Panc1 (cell line): ENCODE data around the gene C1orf87. TPM values are rescaled to one million over a fixed set of nuclear protein-coding genes. Genes with fewer than 3 reads are reported as not detected.

Experiments used
- ATAC-seq: fragments of 200-7000 bp; cut with Tn5 transposase; 2 replicates; pipeline ENCODE4 v1.9.1; 2020; ENCODE audit warnings: mild to moderate bottlenecking, moderate library complexity
- BruUV-seq: library from RNA; stranded (reverse); fragments of 400-500 nt; replicated peaks from 2 replicates; lab custom pipeline; 2021; lab: Mats Ljungman, UMichigan
- CTCF ChIA-PET: fragments of 300-600 bp; sonication (Branson Sonifier 250); formaldehyde crosslinking; loops from one replicate; lab custom pipeline; 2022; ENCODE audit warnings: antibody characterized with exemption; lab: Charles Lee
- POLR2A ChIA-PET: fragments of 300-600 bp; sonication (Branson Sonifier 250); formaldehyde crosslinking; loops from one replicate; lab custom pipeline; 2022; ENCODE audit warnings: antibody characterized with exemption; lab: Charles Lee
- DNase-seq: peaks from one replicate; pipeline ENCODE4 v3.0.0-alpha.2; 2010; ENCODE audit warnings: low read depth, low spot score
- H3K27ac ChIP-seq: 2 replicates; pipeline ENCODE4 v1.5.1; 2011; ENCODE audit warnings: mild to moderate bottlenecking, low read length, inconsistent platforms
- H3K27me3 ChIP-seq: fragments of 200-500 bp; sonication (Bioruptor generic); 2 replicates; pipeline ENCODE4 v1.6.0; 2014; ENCODE audit warnings: low read length, inconsistent platforms; ENCODE audit not compliant: control insufficient read depth, insufficient read depth
- H3K36me3 ChIP-seq: fragments of 200-500 bp; sonication (Bioruptor generic); 2 replicates; pipeline ENCODE4 v1.5.1; 2014; ENCODE audit warnings: inconsistent platforms, mild to moderate bottlenecking, low read length, moderate library complexity; ENCODE audit not compliant: control insufficient read depth, insufficient read depth
- H3K4me1 ChIP-seq: 2 replicates; pipeline ENCODE4 v1.5.1; 2011; ENCODE audit warnings: inconsistent platforms, mild to moderate bottlenecking, low read length, moderate library complexity; ENCODE audit not compliant: control insufficient read depth, insufficient read depth
- H3K4me3 ChIP-seq, 2 experiments: 2 replicates each; pipeline ENCODE4 v1.5.1; 2011 to 2012; ENCODE audit warnings: low read depth in 2 of 2, low read length in 2 of 2, mild to moderate bottlenecking in 2 of 2, inconsistent platforms in 1 of 2, moderate library complexity in 1 of 2
- H3K9me3 ChIP-seq: fragments of 200-500 bp; sonication (Bioruptor generic); 2 replicates; pipeline ENCODE4 v1.5.1; 2014; ENCODE audit warnings: low read depth, mild to moderate bottlenecking, inconsistent platforms, low read length, moderate library complexity; ENCODE audit not compliant: control insufficient read depth, insufficient read depth
- POLR2AphosphoS5 ChIP-seq: IDR thresholded peaks from 2 replicates; pipeline ENCODE4 v1.6.1; 2012; ENCODE audit warnings: mild to moderate bottlenecking, low read depth, low read length, moderate library complexity
- SIN3A ChIP-seq: IDR thresholded peaks from 2 replicates; pipeline ENCODE4 v1.6.1; 2012; ENCODE audit warnings: low read depth, mild to moderate bottlenecking, low read length, moderate library complexity, borderline replicate concordance; ENCODE audit not compliant: insufficient read depth
- TCF7L2 ChIP-seq: IDR thresholded peaks from 2 replicates; pipeline ENCODE4 v1.6.1; 2011; ENCODE audit warnings: mild to moderate bottlenecking, low read depth, low read length, inconsistent platforms
- in situ Hi-C: cut with HindIII; loops from 2 replicates; pipeline ENCODE4 v1.10.0; 2016; ENCODE audit warnings: low sequenced_read_pairs, low pct_unique_long_range_greater_than_20kb
- intact Hi-C: fragments of 100-400 bp; cut with micrococcal nuclease; formaldehyde crosslinking; loops from one replicate; pipeline ENCODE4 v1.10.0; 2022; ENCODE audit not compliant: unreplicated experiment
- total RNA-seq: library from RNA; stranded (reverse); gene quantifications from one replicate; pipeline ENCODE4 v1.2.1, GENCODE V29; 2021; ENCODE audit not compliant: unreplicated experiment
- TF ChIP-seq, protein P1 (sequence below), 2 experiments: IDR thresholded peaks; 2 replicates each; pipeline ENCODE4 v1.6.1; 2011 to 2012; ENCODE audit warnings: low read depth in 2 of 2, control low read depth in 1 of 2, low read length in 1 of 2, mild to moderate bottlenecking in 1 of 2, moderate library complexity in 1 of 2; ENCODE audit not compliant: insufficient read depth in 1 of 2
- TF ChIP-seq, protein P2 (sequence below): fragments of 450-650 bp; IDR thresholded peaks from 2 replicates; pipeline ENCODE4 v1.5.1; 2017; ENCODE audit warnings: mild to moderate bottlenecking

C1orf87 gene
- total RNA-seq, 1 experiment from 2014 or later: not detected

DNA sequence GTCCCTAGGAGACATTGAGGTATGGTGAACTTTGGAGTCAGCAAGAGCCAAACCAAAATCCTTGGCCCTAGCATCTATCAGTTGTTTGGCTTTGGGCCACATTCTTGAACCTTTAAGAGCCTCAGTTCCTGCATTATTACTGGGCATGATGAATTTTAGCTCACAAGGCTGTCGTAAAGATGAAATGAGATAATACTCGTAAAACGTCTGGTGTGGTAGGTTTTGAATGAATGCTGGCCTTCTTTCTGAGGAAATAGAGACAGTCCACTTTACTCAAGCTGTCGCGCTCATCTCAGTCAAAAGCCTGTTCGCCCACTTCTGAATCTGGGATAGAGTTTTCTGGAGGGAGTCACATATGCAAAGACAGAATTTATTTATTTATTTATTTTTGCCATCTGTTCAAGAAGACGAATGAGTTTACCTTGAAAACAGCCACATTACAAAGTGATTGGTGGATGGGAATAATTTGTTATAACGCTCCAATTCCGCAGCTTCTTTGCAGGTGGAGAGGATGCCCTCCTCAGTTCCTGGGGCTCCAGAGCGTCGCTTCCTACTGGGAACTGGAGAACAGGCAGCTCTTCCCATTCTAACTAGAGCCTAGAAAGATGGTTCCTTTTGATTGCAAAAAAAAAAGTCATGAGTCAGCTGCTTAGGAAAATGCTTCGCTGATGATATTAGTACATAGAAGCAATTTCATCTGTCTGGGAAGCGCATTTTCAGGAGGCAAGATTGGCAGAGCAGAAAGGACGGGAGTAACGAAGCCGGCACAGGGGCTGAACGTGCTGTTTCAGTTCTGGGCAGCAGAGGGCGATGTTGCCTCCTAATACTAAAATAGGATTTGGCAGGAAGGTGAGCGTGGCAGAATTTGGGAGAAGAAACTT lies 97.1 kb downstream of the C1orf87 start:
- Histone ChIP-seq H3K4me1 (peaks cover 3% of the 10 kb centered on the region), H3K27me3 (peaks cover 9% of the 10 kb centered on the region), H3K4me3 (no peak overlapping the region), H3K9me3 (no peaks in the 10 kb centered on the region), H3K36me3 (no peaks in the 10 kb centered on the region), H3K27ac (no peak overlapping the region)
- intact Hi-C loops: loop anchor here (5.0 to 10.0 kb wide), 2 partner anchors 148 to 1066 kb away; no protein-coding TSS in a partner anchor
- DNase-seq (no peak), ATAC-seq (peak; percentile 75)
- no TSS peak for BruUV-seq
- TF ChIP-seq SIN3A (no peak), TCF7L2 (no peak)
- TF ChIP-seq, protein P1, sequence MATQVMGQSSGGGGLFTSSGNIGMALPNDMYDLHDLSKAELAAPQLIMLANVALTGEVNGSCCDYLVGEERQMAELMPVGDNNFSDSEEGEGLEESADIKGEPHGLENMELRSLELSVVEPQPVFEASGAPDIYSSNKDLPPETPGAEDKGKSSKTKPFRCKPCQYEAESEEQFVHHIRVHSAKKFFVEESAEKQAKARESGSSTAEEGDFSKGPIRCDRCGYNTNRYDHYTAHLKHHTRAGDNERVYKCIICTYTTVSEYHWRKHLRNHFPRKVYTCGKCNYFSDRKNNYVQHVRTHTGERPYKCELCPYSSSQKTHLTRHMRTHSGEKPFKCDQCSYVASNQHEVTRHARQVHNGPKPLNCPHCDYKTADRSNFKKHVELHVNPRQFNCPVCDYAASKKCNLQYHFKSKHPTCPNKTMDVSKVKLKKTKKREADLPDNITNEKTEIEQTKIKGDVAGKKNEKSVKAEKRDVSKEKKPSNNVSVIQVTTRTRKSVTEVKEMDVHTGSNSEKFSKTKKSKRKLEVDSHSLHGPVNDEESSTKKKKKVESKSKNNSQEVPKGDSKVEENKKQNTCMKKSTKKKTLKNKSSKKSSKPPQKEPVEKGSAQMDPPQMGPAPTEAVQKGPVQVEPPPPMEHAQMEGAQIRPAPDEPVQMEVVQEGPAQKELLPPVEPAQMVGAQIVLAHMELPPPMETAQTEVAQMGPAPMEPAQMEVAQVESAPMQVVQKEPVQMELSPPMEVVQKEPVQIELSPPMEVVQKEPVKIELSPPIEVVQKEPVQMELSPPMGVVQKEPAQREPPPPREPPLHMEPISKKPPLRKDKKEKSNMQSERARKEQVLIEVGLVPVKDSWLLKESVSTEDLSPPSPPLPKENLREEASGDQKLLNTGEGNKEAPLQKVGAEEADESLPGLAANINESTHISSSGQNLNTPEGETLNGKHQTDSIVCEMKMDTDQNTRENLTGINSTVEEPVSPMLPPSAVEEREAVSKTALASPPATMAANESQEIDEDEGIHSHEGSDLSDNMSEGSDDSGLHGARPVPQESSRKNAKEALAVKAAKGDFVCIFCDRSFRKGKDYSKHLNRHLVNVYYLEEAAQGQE (IDR thresholded peaks at IDR 0.05; ENCODE audit: insufficient read depth in 1 of 2, low read depth in 2 of 2, low read length in 1 of 2): no peak
- TF ChIP-seq, protein P2, sequence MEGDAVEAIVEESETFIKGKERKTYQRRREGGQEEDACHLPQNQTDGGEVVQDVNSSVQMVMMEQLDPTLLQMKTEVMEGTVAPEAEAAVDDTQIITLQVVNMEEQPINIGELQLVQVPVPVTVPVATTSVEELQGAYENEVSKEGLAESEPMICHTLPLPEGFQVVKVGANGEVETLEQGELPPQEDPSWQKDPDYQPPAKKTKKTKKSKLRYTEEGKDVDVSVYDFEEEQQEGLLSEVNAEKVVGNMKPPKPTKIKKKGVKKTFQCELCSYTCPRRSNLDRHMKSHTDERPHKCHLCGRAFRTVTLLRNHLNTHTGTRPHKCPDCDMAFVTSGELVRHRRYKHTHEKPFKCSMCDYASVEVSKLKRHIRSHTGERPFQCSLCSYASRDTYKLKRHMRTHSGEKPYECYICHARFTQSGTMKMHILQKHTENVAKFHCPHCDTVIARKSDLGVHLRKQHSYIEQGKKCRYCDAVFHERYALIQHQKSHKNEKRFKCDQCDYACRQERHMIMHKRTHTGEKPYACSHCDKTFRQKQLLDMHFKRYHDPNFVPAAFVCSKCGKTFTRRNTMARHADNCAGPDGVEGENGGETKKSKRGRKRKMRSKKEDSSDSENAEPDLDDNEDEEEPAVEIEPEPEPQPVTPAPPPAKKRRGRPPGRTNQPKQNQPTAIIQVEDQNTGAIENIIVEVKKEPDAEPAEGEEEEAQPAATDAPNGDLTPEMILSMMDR: peak; percentile 92
- ChIA-PET POLR2A (interaction anchor here (0.6 kb wide), 1 partner anchor 263 kb away, joined by 3 read pairs; no protein-coding TSS in a partner anchor), CTCF (interaction anchor here (0.7 kb wide), 1 partner anchor 122 kb away, joined by 3 read pairs; no protein-coding TSS in a partner anchor)
- in situ Hi-C loops: no loop called here

DNA sequence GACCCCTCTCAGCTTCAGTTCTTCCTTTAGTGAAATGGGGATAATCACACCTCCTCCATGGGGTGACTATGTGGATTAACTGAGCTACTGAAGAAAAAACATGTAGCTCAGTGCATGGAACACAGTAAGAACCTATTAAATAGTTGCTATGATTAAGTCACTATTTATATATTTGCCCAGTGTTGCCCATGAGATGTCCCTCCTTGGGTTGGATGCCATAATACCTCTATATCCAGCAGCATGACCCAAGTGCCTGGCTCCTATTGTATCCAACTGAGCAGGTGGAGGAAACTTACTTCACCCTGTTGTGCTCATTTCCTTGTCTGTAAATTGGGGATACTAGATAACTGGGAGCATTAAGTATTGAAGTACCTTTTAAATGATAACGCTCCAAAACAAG lies 99.9 kb downstream of the C1orf87 start:
- ATAC-seq (no peak), DNase-seq (no peak)
- Histone ChIP-seq H3K36me3 (no peaks in the 10 kb centered on the region), H3K27me3 (peaks cover 9% of the 10 kb centered on the region), H3K4me3 (no peak overlapping the region), H3K4me1 (peaks cover 3% of the 10 kb centered on the region), H3K9me3 (no peaks in the 10 kb centered on the region), H3K27ac (no peak overlapping the region)
- TF ChIP-seq SIN3A: no peak
- TF ChIP-seq TCF7L2: no peak
- TF ChIP-seq, protein P1 (IDR thresholded peaks at IDR 0.05; ENCODE audit: insufficient read depth in 1 of 2, low read depth in 2 of 2, low read length in 1 of 2): no peak
- TF ChIP-seq, protein P2: no peak
- TF ChIP-seq POLR2AphosphoS5: no peak
- ChIA-PET CTCF (interaction anchor here (0.6 kb wide), 2 partner anchors 17 to 1190 kb away, joined by 3 read pairs; no protein-coding TSS in a partner anchor), POLR2A (no interaction called here)
- intact Hi-C loops: loop anchor here (10.0 kb wide), 1 partner anchor 151 kb away; no protein-coding TSS in a partner anchor
- in situ Hi-C loops: no loop called here
- BruUV-seq: no TSS peak
